Lung (tissue), 12 donors: ENCODE results near the gene MIPOL1. TPM values are rescaled to one million over a fixed set of nuclear protein-coding genes. Genes with fewer than 3 reads are reported as not detected.
"Not testable (repeated sequence)": the region's sequence is repeated elsewhere in the genome, so short reads cannot be mapped to it uniquely, and the experiment has no call there.

Source experiments
- ATAC-seq: fragments of 200-7000 bp; cut with Tn5 transposase; one replicate; pipeline ENCODE4 v1.9.1; 2020; ENCODE audit warnings: moderate number of reproducible peaks; ENCODE audit not compliant: insufficient read depth, low FRiP score
- DNase-seq, 3 donors: peaks; one replicate each; pipeline ENCODE4 v3.0.0-alpha.2; 2013 to 2017
- H3K27ac ChIP-seq, 2 donors: one replicate each; pipeline ENCODE4 v1.5.1; 2013; ENCODE audit warnings: mild to moderate bottlenecking in 2 of 2, moderate library complexity in 2 of 2, control low read depth in 1 of 2, inconsistent platforms in 1 of 2, low read depth in 1 of 2, low read length in 1 of 2
- H3K27me3 ChIP-seq, 3 donors: one replicate each; pipeline ENCODE4 v1.5.1; 2013; ENCODE audit warnings: low read length in 2 of 3; ENCODE audit not compliant: control insufficient read depth in 3 of 3, insufficient read depth in 3 of 3
- H3K36me3 ChIP-seq, 4 donors: one replicate each; pipeline ENCODE4 v1.5.1; 2013; ENCODE audit warnings: low read length in 4 of 4, mild to moderate bottlenecking in 1 of 4, moderate library complexity in 1 of 4; ENCODE audit not compliant: control insufficient read depth in 4 of 4, insufficient read depth in 4 of 4
- H3K4me1 ChIP-seq, 5 donors: one replicate each; pipeline ENCODE4 v1.5.1; 2013; ENCODE audit warnings: low read length in 5 of 5, mild to moderate bottlenecking in 2 of 5, moderate library complexity in 1 of 5; ENCODE audit not compliant: control insufficient read depth in 5 of 5, insufficient read depth in 5 of 5
- H3K4me3 ChIP-seq: one replicate; pipeline ENCODE4 v1.5.1; 2013; ENCODE audit warnings: mild to moderate bottlenecking, control low read depth, moderate library complexity
- H3K9ac ChIP-seq, 2 donors: one replicate each; pipeline ENCODE4 v1.5.1; 2013; ENCODE audit warnings: low read length in 2 of 2, control low read depth in 1 of 2; ENCODE audit not compliant: insufficient read depth in 1 of 2
- H3K9me3 ChIP-seq, 4 donors: one replicate each; pipeline ENCODE4 v1.5.1; 2013; ENCODE audit warnings: low read length in 3 of 4, mild to moderate bottlenecking in 1 of 4, moderate library complexity in 1 of 4; ENCODE audit not compliant: control insufficient read depth in 4 of 4, insufficient read depth in 3 of 4
- WGBS, 2 donors: extraction: QIAGEN DNeasy Blood & Tissue Kit; methylation state at CpG; one replicate each; pipeline ENCODE4 v1.1.7; 2013; 5-methylcytosine and 5-hydroxymethylcytosine counted together
- polyA plus RNA-seq, 2 donors: library from polyadenylated mRNA; stranded (reverse); fragments of 200-250 nt; gene quantifications; one replicate each; pipeline ENCODE4 v1.2.1, GENCODE V29; 2013
- total RNA-seq, 2 donors: library from RNA; depleted of rRNA in 1 of 2; stranded (reverse); fragments of >200 nt in 1 of 2; gene quantifications; one replicate each; pipeline ENCODE4 v1.2.1, GENCODE V29; 2014 to 2021
- TF ChIP-seq, protein P1 (sequence below): IDR thresholded peaks from 2 replicates; pipeline ENCODE4 v1.5.1; 2012; ENCODE audit warnings: mild to moderate bottlenecking; ENCODE audit errors: control extremely low read depth, extremely low read depth
- donor health status: control.
- donor health status: control.
- donor health status: Bipolar disorder and iron deficiency.
- donor health status: healthy.
- donor health status: DM: yes; HTN: yes; CAD: no.

The MIPOL1 gene
- total and polyA plus RNA-seq, 4 donors = 2.3 to 49.9 (median 7.0) TPM

- TF ChIP-seq, protein P1, sequence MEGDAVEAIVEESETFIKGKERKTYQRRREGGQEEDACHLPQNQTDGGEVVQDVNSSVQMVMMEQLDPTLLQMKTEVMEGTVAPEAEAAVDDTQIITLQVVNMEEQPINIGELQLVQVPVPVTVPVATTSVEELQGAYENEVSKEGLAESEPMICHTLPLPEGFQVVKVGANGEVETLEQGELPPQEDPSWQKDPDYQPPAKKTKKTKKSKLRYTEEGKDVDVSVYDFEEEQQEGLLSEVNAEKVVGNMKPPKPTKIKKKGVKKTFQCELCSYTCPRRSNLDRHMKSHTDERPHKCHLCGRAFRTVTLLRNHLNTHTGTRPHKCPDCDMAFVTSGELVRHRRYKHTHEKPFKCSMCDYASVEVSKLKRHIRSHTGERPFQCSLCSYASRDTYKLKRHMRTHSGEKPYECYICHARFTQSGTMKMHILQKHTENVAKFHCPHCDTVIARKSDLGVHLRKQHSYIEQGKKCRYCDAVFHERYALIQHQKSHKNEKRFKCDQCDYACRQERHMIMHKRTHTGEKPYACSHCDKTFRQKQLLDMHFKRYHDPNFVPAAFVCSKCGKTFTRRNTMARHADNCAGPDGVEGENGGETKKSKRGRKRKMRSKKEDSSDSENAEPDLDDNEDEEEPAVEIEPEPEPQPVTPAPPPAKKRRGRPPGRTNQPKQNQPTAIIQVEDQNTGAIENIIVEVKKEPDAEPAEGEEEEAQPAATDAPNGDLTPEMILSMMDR = no peak
- Histone ChIP-seq H3K4me1 (no peaks in the 10 kb centered on the region), H3K9me3 (peaks cover 0 to 3% (median 1%) of the 10 kb centered on the region in 4 donors), H3K36me3 (no peaks in the 10 kb centered on the region), H3K27ac (no peak overlapping the region), H3K4me3 (no peak overlapping the region), H3K27me3 (no peaks in the 10 kb centered on the region), H3K9ac (no peak overlapping the region)
- ATAC-seq = no peak
- WGBS, 2 donors = 86 to 89% methylated on average over 5 of the region's 5 CpGs
- DNase-seq = no peak
Observed at GRCh38 chr14:37153483-37153882, 44.3 kb upstream of the MIPOL1 start.

- DNase-seq (no peak), ATAC-seq (no peak)
- Histone ChIP-seq H3K4me1 (no peaks in the 10 kb centered on the region), H3K9me3 (peaks cover 0 to 3% (median 1%) of the 10 kb centered on the region in 4 donors), H3K9ac (no peak overlapping the region), H3K27me3 (no peaks in the 10 kb centered on the region), H3K36me3 (no peaks in the 10 kb centered on the region), H3K4me3 (no peak overlapping the region), H3K27ac (no peak overlapping the region)
- TF ChIP-seq, protein P1 = no peak
- WGBS, 2 donors = 85 to 87% methylated on average over 2 of the region's 2 CpGs
Observed at GRCh38 chr14:37157987-37158386, 39.8 kb upstream of the MIPOL1 start.

DNA sequence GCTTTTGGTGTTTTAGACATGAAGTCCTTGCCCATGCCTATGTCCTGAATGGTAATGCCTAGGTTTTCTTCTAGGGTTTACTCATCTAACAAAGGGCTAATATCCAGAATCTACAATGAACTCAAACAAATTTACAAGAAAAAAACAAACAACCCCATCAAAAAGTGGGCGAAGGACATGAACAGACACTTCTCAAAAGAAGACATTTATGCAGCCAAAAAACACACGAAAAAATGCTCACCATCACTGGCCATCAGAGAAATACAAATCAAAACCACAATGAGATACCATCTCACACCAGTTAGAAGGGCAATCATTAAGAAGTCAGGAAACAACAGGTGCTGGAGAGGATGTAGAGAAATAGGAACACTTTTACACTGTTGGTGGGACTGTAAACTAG lies 35.4 kb upstream of the MIPOL1 start:
- H3K36me3 ChIP-seq, DNase-seq, H3K27ac ChIP-seq, H3K9me3 ChIP-seq, H3K4me3 ChIP-seq, H3K9ac ChIP-seq, ATAC-seq, H3K27me3 ChIP-seq, H3K4me1 ChIP-seq: not testable (repeated sequence)
- WGBS, 2 donors = no CpG with 5 or more reads among the region's 2 CpGs

GRCh38 chr14:37165794-37166193 lies 31.9 kb upstream of the MIPOL1 start:
- no peak overlapping the region for H3K9ac ChIP-seq
- no peaks in the 10 kb centered on the region for H3K27me3 ChIP-seq
- H3K36me3 ChIP-seq = no peaks in the 10 kb centered on the region
- no peak overlapping the region for H3K27ac ChIP-seq
- ATAC-seq (no peak), DNase-seq (no peak)
- TF ChIP-seq, protein P1 = no peak
- 86 to 88% methylated on average over 3 of the region's 3 CpGs for WGBS, 2 donors
- H3K4me3 ChIP-seq = no peak overlapping the region
- no peaks in the 10 kb centered on the region for H3K9me3 ChIP-seq
- H3K4me1 ChIP-seq = no peaks in the 10 kb centered on the region
